ENCODE measurements around the gene UGGT1. TPM values are rescaled to one million over a fixed set of nuclear protein-coding genes. Genes with fewer than 3 reads are reported as not detected.
"Not testable (repeated sequence)": the region's sequence is repeated elsewhere in the genome, so short reads cannot be mapped to it uniquely, and the experiment has no call there.

Gene UGGT1
- total RNA-seq, 5 donors from 2014 or later (not counting 1 experiment from before 2014, with no cell fraction given), result 46.0 to 50.8 (median 48.4) TPM

DNA sequence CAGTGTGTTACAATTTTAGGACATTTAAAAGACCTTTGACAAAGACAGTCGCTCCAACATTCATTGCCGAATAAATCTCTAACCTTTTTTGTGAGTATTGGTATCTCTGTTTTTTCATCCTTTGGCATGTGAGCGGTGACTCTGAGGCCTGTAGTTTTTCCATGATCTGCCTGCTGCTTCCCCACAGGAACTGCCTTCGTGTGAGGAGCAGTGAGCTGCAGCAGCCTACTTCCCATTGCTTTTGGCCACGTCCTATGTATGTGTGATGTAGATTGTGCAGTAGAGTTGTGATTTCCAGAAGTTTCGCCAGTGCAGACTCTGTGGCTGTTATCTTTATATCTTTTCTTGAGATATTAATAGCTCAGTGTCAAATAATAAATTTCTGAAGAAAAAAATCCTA, 79.8 kb downstream of the UGGT1 start:
- H3K4me1 ChIP-seq (ENCODE audit: control insufficient read depth in 1 of 2, extremely low read depth in 1 of 2, insufficient read depth in 2 of 2, low read length in 2 of 2), result peaks cover 0 to 4% of the 10 kb centered on the region in 2 experiments
- peaks cover 7 to 18% (median 12%) of the 10 kb centered on the region in 3 donors for H3K4me1 Mint-ChIP-seq
- no peak overlapping the region for H3K4me3 ChIP-seq (ENCODE audit: control insufficient read depth in 1 of 2, extremely low read depth in 1 of 2, low read length in 1 of 2)
- peaks cover 76% of the 10 kb centered on the region for H3K36me3 Mint-ChIP-seq
- no peaks in the 10 kb centered on the region for H3K9me3 ChIP-seq
- peaks cover 15 to 91% of the 10 kb centered on the region in 2 donors for H3K36me3 ChIP-seq (ENCODE audit: control insufficient read depth in 2 of 2, extremely low read depth in 1 of 2, insufficient read depth in 1 of 2, low read length in 1 of 2)
- no peaks in the 10 kb centered on the region for H3K9me3 Mint-ChIP-seq
- no peak overlapping the region for H3K27ac ChIP-seq (ENCODE audit: low read length)
- ATAC-seq (replicated peaks in 1 of 4) (no peak), DNase-seq (no peak)
- no peaks in the 10 kb centered on the region for H3K27me3 ChIP-seq (replicated peaks in 1 of 2; ENCODE audit: control insufficient read depth in 2 of 2, extremely low read depth in 1 of 2, insufficient read depth in 2 of 2, low read length in 1 of 2)
- no peaks in the 10 kb centered on the region for H3K27me3 Mint-ChIP-seq
- CTCF ChIA-PET, result interaction anchor here in 1 of 2 donors (0.6 kb wide), 1 partner anchor 274 kb away, joined by 3 read pairs; no protein-coding TSS in a partner anchor
- 95% methylated on average over 4 of the region's 6 CpGs for WGBS (ENCODE audit: insufficient coverage)
- no peak overlapping the region for H3K27ac Mint-ChIP-seq
- H3K4me3 Mint-ChIP-seq, result no peak overlapping the region
- POLR2A ChIA-PET, result no interaction called here

DNA sequence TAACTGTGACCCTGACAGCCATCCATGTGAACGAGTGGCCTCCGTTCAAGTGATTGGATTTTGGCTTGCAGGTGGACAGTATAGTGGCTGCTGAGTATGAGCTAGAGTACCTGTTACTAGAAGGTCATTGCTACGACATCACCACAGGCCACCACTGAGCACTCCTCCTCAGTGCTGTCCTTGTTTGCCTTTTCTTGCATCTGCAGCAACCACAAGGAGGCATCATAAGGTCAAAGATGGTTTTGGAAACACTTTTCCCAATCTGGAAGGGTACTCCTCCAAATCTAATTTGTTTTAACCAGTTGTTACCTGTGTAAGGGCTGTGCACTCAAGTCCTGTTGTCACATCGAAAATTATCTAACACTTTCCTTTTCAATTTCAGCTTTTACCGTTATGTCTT, 81.2 kb downstream of the UGGT1 start:
- Histone ChIP-seq H3K36me3 (ENCODE audit: control insufficient read depth in 2 of 2, extremely low read depth in 1 of 2, insufficient read depth in 1 of 2, low read length in 1 of 2) (peaks cover 11 to 91% of the 10 kb centered on the region in 2 donors), H3K4me3 (ENCODE audit: control insufficient read depth in 1 of 2, extremely low read depth in 1 of 2, low read length in 1 of 2) (no peak overlapping the region), H3K4me1 (ENCODE audit: control insufficient read depth in 1 of 2, extremely low read depth in 1 of 2, insufficient read depth in 2 of 2, low read length in 2 of 2) (peaks cover 0 to 4% of the 10 kb centered on the region in 2 experiments), H3K27me3 (replicated peaks in 1 of 2; ENCODE audit: control insufficient read depth in 2 of 2, extremely low read depth in 1 of 2, insufficient read depth in 2 of 2, low read length in 1 of 2) (no peaks in the 10 kb centered on the region), H3K27ac (ENCODE audit: low read length) (no peak overlapping the region), H3K9me3 (no peaks in the 10 kb centered on the region)
- Mint-ChIP-seq H3K27ac (no peak overlapping the region), H3K4me3 (no peak overlapping the region), H3K27me3 (no peaks in the 10 kb centered on the region), H3K9me3 (no peaks in the 10 kb centered on the region), H3K4me1 (peaks cover 7 to 18% (median 10%) of the 10 kb centered on the region in 3 donors), H3K36me3 (peaks cover 73% of the 10 kb centered on the region)
- DNase-seq (no peak), ATAC-seq (replicated peaks in 1 of 4) (no peak)
- 100% methylated on average over 5 of the region's 5 CpGs for WGBS (ENCODE audit: insufficient coverage)
- CTCF ChIA-PET, result no interaction called here
- POLR2A ChIA-PET, result no interaction called here

DNA sequence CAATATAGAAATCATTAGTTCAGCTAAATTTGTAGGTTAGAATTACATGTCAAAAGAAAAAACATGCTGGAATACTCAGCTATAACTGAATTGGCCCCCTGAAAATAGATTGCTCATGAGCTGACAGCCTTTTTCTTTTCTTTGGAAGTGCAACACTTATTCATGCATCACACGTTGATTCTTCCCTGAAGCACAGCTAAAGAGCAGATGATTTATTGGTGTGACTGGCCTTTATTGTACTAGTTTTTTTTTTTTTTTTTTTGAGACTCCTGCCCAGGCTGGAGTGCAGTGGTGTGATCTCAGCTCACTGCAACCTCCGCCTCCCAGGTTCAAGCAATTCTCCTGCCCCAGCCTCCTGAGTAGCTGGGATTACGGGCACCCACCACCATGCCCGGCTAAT, 83.1 kb downstream of the UGGT1 start:
- H3K27ac Mint-ChIP-seq; H3K4me3 ChIP-seq (ENCODE audit: control insufficient read depth in 1 of 2, extremely low read depth in 1 of 2, low read length in 1 of 2); H3K4me3 Mint-ChIP-seq; H3K27me3 Mint-ChIP-seq; H3K4me1 ChIP-seq (ENCODE audit: control insufficient read depth in 1 of 2, extremely low read depth in 1 of 2, insufficient read depth in 2 of 2, low read length in 2 of 2); H3K9me3 Mint-ChIP-seq; CTCF ChIA-PET; H3K27me3 ChIP-seq (replicated peaks in 1 of 2; ENCODE audit: control insufficient read depth in 2 of 2, extremely low read depth in 1 of 2, insufficient read depth in 2 of 2, low read length in 1 of 2); DNase-seq; H3K4me1 Mint-ChIP-seq; H3K9me3 ChIP-seq; H3K27ac ChIP-seq (ENCODE audit: low read length); ATAC-seq (replicated peaks in 1 of 4): not testable (repeated sequence)
- no CpG with 5 or more reads among the region's 4 CpGs for WGBS (ENCODE audit: insufficient coverage)
- H3K36me3 ChIP-seq (ENCODE audit: control insufficient read depth in 2 of 2, extremely low read depth in 1 of 2, insufficient read depth in 1 of 2, low read length in 1 of 2), result peaks cover 14 to 94% of the 10 kb centered on the region in 2 donors
- POLR2A ChIA-PET, result interaction anchor here in 1 of 2 donors (0.6 kb wide), 2 partner anchors 39 to 1430 kb away, joined by 3 to 5 read pairs; no protein-coding TSS in a partner anchor
- peaks cover 75% of the 10 kb centered on the region for H3K36me3 Mint-ChIP-seq

DNA sequence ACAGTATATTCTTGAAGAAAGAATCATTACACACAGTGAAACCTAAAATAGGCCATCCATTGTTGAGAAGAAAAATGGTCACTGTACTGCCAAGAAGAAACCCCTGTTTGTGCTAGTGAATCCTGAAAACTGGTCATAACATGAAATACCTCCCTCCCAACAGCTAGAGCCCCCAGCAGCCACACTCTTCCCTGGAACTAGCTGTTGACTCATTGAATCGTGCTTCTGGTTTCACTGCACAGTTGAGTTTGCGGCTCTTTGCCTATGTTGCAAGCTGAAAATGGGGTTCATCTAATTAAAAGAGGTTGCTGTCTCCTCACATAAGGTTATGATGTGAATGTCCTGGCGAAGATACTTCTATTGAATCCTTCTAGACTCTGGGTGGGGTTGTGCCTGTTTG, 86.3 kb downstream of the UGGT1 start:
- no peaks in the 10 kb centered on the region for H3K27me3 Mint-ChIP-seq
- Histone ChIP-seq H3K36me3 (ENCODE audit: control insufficient read depth in 2 of 2, extremely low read depth in 1 of 2, insufficient read depth in 1 of 2, low read length in 1 of 2) (peaks cover 3 to 88% of the 10 kb centered on the region in 2 donors), H3K27me3 (replicated peaks in 1 of 2; ENCODE audit: control insufficient read depth in 2 of 2, extremely low read depth in 1 of 2, insufficient read depth in 2 of 2, low read length in 1 of 2) (no peaks in the 10 kb centered on the region), H3K27ac (ENCODE audit: low read length) (no peak overlapping the region), H3K4me3 (ENCODE audit: control insufficient read depth in 1 of 2, extremely low read depth in 1 of 2, low read length in 1 of 2) (no peak overlapping the region), H3K4me1 (ENCODE audit: control insufficient read depth in 1 of 2, extremely low read depth in 1 of 2, insufficient read depth in 2 of 2, low read length in 2 of 2) (no peaks in the 10 kb centered on the region), H3K9me3 (no peaks in the 10 kb centered on the region)
- H3K9me3 Mint-ChIP-seq, result no peaks in the 10 kb centered on the region
- H3K27ac Mint-ChIP-seq, result no peak overlapping the region
- no peak overlapping the region for H3K4me3 Mint-ChIP-seq
- ChIA-PET POLR2A (interaction anchor here in 1 of 2 donors (0.6 kb wide), 1 partner anchor 15 kb away, joined by 3 read pairs; no protein-coding TSS in a partner anchor), CTCF (no interaction called here)
- no peak for DNase-seq
- no peaks in the 10 kb centered on the region for H3K4me1 Mint-ChIP-seq
- peaks cover 83% of the 10 kb centered on the region for H3K36me3 Mint-ChIP-seq
- 100% methylated on average over 3 of the region's 3 CpGs for WGBS (ENCODE audit: insufficient coverage)
- no peak for ATAC-seq (replicated peaks in 1 of 4)

DNA sequence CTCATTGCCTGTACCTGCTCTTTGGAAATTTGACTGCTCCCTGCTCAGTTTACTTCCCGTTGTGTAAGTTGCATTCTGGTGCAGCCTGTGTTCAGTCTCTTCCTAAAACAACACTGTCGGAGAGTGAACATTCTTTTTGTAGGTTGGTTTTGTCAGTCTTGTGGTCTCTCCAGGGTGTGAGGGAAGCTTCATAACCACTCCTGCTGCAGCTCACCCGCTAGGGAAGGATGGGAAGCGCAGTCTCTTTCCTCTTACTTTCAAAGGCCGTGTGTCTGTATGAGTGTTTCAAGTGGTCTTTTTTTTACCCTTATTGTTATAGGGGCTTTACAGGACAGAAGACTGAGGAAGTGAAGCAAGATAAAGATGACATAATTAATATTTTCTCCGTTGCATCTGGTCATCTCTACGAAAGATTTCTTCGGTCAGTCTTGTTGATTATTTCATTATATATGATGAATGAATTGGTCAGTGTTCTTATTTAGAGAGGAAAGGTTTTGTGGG, 87.2 kb downstream of the UGGT1 start:
- 94% methylated on average over 2 of the region's 8 CpGs for WGBS (ENCODE audit: insufficient coverage)
- no peak overlapping the region for H3K27ac Mint-ChIP-seq
- no peak overlapping the region for H3K27ac ChIP-seq (ENCODE audit: low read length)
- H3K9me3 ChIP-seq, result no peaks in the 10 kb centered on the region
- no peak for DNase-seq
- no peaks in the 10 kb centered on the region for H3K4me1 ChIP-seq (ENCODE audit: control insufficient read depth in 1 of 2, extremely low read depth in 1 of 2, insufficient read depth in 2 of 2, low read length in 2 of 2)
- ATAC-seq (replicated peaks in 1 of 4), result no peak
- no peaks in the 10 kb centered on the region for H3K27me3 Mint-ChIP-seq
- no peaks in the 10 kb centered on the region for H3K27me3 ChIP-seq (replicated peaks in 1 of 2; ENCODE audit: control insufficient read depth in 2 of 2, extremely low read depth in 1 of 2, insufficient read depth in 2 of 2, low read length in 1 of 2)
- CTCF ChIA-PET, result no interaction called here
- H3K4me3 ChIP-seq (ENCODE audit: control insufficient read depth in 1 of 2, extremely low read depth in 1 of 2, low read length in 1 of 2), result no peak overlapping the region
- no peaks in the 10 kb centered on the region for H3K9me3 Mint-ChIP-seq
- POLR2A ChIA-PET, result no interaction called here
- peaks cover 3 to 86% of the 10 kb centered on the region in 2 donors for H3K36me3 ChIP-seq (ENCODE audit: control insufficient read depth in 2 of 2, extremely low read depth in 1 of 2, insufficient read depth in 1 of 2, low read length in 1 of 2)
- H3K4me1 Mint-ChIP-seq, result no peaks in the 10 kb centered on the region
- H3K4me3 Mint-ChIP-seq, result no peak overlapping the region
- peaks cover 80% of the 10 kb centered on the region for H3K36me3 Mint-ChIP-seq

- Histone ChIP-seq H3K4me1 (ENCODE audit: control insufficient read depth in 1 of 2, extremely low read depth in 1 of 2, insufficient read depth in 2 of 2, low read length in 2 of 2) (no peaks in the 10 kb centered on the region), H3K27ac (ENCODE audit: low read length) (no peak overlapping the region), H3K27me3 (replicated peaks in 1 of 2; ENCODE audit: control insufficient read depth in 2 of 2, extremely low read depth in 1 of 2, insufficient read depth in 2 of 2, low read length in 1 of 2) (no peaks in the 10 kb centered on the region), H3K4me3 (ENCODE audit: control insufficient read depth in 1 of 2, extremely low read depth in 1 of 2, low read length in 1 of 2) (no peak overlapping the region), H3K9me3 (no peaks in the 10 kb centered on the region), H3K36me3 (ENCODE audit: control insufficient read depth in 2 of 2, extremely low read depth in 1 of 2, insufficient read depth in 1 of 2, low read length in 1 of 2) (peaks cover 3 to 84% of the 10 kb centered on the region in 2 donors)
- DNase-seq (peak in 33 of 35 experiments; percentile 10 to 67 (median 35)), ATAC-seq (replicated peaks in 1 of 4) (peak; percentile 50 to 75 (median 54))
- Mint-ChIP-seq H3K9me3 (no peaks in the 10 kb centered on the region), H3K4me1 (no peaks in the 10 kb centered on the region), H3K36me3 (peaks cover 80% of the 10 kb centered on the region), H3K4me3 (no peak overlapping the region), H3K27me3 (no peaks in the 10 kb centered on the region), H3K27ac (no peak overlapping the region)
- ChIA-PET POLR2A (no interaction called here), CTCF (interaction anchor here in 1 of 2 donors (0.5 kb wide), 1 partner anchor 20 kb away, joined by 5 read pairs; no protein-coding TSS in a partner anchor)
- WGBS (ENCODE audit: insufficient coverage), result 92% methylated on average over 2 of the region's 9 CpGs
These were observed 87.9 kb downstream of the UGGT1 start for GRCh38 chr2:128178650-128179460.
